ENCODE data around the gene EFHD1. TPM values are rescaled to one million over a fixed set of nuclear protein-coding genes. Genes with fewer than 3 reads are reported as not detected.
A peak's percentile ranks its signal among the peaks of the same experiment; 100 is the strongest.

Gene EFHD1
- total RNA-seq, 1 experiment from 2014 or later: 4.2 TPM

GRCh38 chr2:232643813-232644347 lies 10.5 kb downstream of the EFHD1 start:
- DNase-seq (ENCODE audit: low spot score): no peak
- in situ Hi-C loops (cut with HindIII; ENCODE audit: low sequenced_read_pairs): no loop called here

- no peak for DNase-seq (ENCODE audit: low spot score)
- in situ Hi-C loops (cut with HindIII; ENCODE audit: low sequenced_read_pairs): no loop called here
Measured at GRCh38 chr2:232645061-232645460, 11.7 kb downstream of the EFHD1 start.

GRCh38 chr2:232646726-232647125 lies 13.3 kb downstream of the EFHD1 start:
- in situ Hi-C loops (cut with HindIII; ENCODE audit: low sequenced_read_pairs): no loop called here
- no peak for DNase-seq (ENCODE audit: low spot score)

- DNase-seq (ENCODE audit: low spot score): no peak
- in situ Hi-C loops (cut with HindIII; ENCODE audit: low sequenced_read_pairs): no loop called here
Measured at GRCh38 chr2:232647261-232647660, 13.9 kb downstream of the EFHD1 start.

- in situ Hi-C loops (cut with HindIII; ENCODE audit: low sequenced_read_pairs): no loop called here
- DNase-seq (ENCODE audit: low spot score): no peak
Measured at GRCh38 chr2:232649033-232649432, 15.6 kb downstream of the EFHD1 start.

GRCh38 chr2:232652505-232652851 lies 19.1 kb downstream of the EFHD1 start:
- in situ Hi-C loops (cut with HindIII; ENCODE audit: low sequenced_read_pairs): no loop called here
- no peak for DNase-seq (ENCODE audit: low spot score)

GRCh38 chr2:232653441-232653840 lies 20.0 kb downstream of the EFHD1 start:
- in situ Hi-C loops (cut with HindIII; ENCODE audit: low sequenced_read_pairs): no loop called here
- DNase-seq (ENCODE audit: low spot score): no peak

GRCh38 chr2:232655392-232655791 lies 22.0 kb downstream of the EFHD1 start:
- in situ Hi-C loops (cut with HindIII; ENCODE audit: low sequenced_read_pairs): no loop called here
- no peak for DNase-seq (ENCODE audit: low spot score)

- in situ Hi-C loops (cut with HindIII; ENCODE audit: low sequenced_read_pairs): no loop called here
- no peak for DNase-seq (ENCODE audit: low spot score)
Measured at GRCh38 chr2:232658217-232658785, 24.9 kb downstream of the EFHD1 start.

- in situ Hi-C loops (cut with HindIII; ENCODE audit: low sequenced_read_pairs): no loop called here
- DNase-seq (ENCODE audit: low spot score): no peak
Measured at GRCh38 chr2:232659359-232659758, 26.0 kb downstream of the EFHD1 start.

GRCh38 chr2:232662486-232663260 lies 29.3 kb downstream of the EFHD1 start:
- in situ Hi-C loops (cut with HindIII; ENCODE audit: low sequenced_read_pairs): no loop called here
- no peak for DNase-seq (ENCODE audit: low spot score)

- in situ Hi-C loops (cut with HindIII; ENCODE audit: low sequenced_read_pairs): no loop called here
- DNase-seq (ENCODE audit: low spot score): peak; percentile 82
Measured at GRCh38 chr2:232666051-232666805, 32.8 kb downstream of the EFHD1 start.

GRCh38 chr2:232667989-232668583 lies 34.7 kb downstream of the EFHD1 start:
- in situ Hi-C loops (cut with HindIII; ENCODE audit: low sequenced_read_pairs): no loop called here
- peak; percentile 83 for DNase-seq (ENCODE audit: low spot score)

GRCh38 chr2:232668805-232669444 lies 35.5 kb downstream of the EFHD1 start:
- in situ Hi-C loops (cut with HindIII; ENCODE audit: low sequenced_read_pairs): no loop called here
- no peak for DNase-seq (ENCODE audit: low spot score)

- in situ Hi-C loops (cut with HindIII; ENCODE audit: low sequenced_read_pairs): no loop called here
- DNase-seq (ENCODE audit: low spot score): no peak
Measured at GRCh38 chr2:232672588-232672987, 39.2 kb downstream of the EFHD1 start.

- in situ Hi-C loops (cut with HindIII; ENCODE audit: low sequenced_read_pairs): no loop called here
- no peak for DNase-seq (ENCODE audit: low spot score)
Measured at GRCh38 chr2:232674491-232674890, 41.1 kb downstream of the EFHD1 start.

GRCh38 chr2:232675381-232675780 lies 42.0 kb downstream of the EFHD1 start:
- in situ Hi-C loops (cut with HindIII; ENCODE audit: low sequenced_read_pairs): no loop called here
- DNase-seq (ENCODE audit: low spot score): no peak

GRCh38 chr2:232680006-232680405 lies 46.6 kb downstream of the EFHD1 start:
- in situ Hi-C loops (cut with HindIII; ENCODE audit: low sequenced_read_pairs): no loop called here
- no peak for DNase-seq (ENCODE audit: low spot score)

GRCh38 chr2:232681527-232681926 lies 48.1 kb downstream of the EFHD1 start:
- in situ Hi-C loops (cut with HindIII; ENCODE audit: low sequenced_read_pairs): no loop called here
- DNase-seq (ENCODE audit: low spot score): no peak
